ENCODE measurements around the gene VWA7. TPM values are rescaled to one million over a fixed set of nuclear protein-coding genes. Genes with fewer than 3 reads are reported as not detected.

Gene VWA7
- polyA plus RNA-seq, 2 of the 4 experiments (the other 2 are of a cell fraction) = 1.1 TPM

DNA sequence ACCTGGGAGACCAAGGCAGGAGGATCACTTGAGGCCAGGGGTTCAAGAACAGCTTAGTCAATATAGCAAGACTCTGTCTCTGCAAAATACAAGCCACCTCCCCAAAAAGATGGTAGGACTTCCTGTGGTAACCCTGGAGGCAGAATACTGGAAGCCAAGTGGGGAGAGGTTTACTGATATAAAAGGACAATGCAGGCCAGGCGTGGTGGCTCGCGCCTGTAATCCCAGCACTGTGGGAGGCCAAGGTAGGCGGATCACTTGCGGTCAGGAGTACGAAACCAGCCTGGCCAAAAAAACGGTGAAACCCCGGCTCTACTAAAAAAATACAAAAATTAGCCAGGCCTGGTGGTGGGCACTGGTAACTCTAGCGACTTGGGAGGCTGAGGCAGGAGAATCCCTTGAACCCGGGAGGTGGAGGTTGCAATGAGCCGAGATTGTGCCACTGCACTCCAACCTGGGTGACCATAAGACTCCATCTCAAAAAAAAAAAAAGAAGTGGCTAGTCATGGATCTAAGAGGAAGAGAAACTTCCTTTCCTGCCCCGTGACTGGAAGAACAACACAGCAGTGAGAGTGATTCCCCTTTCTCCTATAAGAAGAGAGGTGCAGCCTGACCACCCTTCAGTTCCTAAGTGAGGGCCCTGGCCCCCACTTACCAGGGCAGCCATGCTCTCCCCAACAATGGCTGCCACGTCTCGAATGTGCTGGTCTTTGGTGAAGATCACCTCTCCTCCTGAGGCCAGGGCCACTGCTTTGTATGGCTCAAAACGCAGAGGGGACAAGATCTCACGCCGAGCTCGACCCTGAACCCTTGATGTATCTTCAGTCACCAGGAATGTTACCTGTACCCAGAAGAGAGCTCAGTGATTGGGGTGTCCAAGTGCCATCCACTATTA lies 8.5 kb downstream of the VWA7 start (continued):
- no peak for TF ChIP-seq ZC3H11A (IDR thresholded peaks at IDR 0.05)
- TF ChIP-seq POLR2A (IDR thresholded peaks at IDR 0.05; ENCODE audit: low read length) = no peak

DNA sequence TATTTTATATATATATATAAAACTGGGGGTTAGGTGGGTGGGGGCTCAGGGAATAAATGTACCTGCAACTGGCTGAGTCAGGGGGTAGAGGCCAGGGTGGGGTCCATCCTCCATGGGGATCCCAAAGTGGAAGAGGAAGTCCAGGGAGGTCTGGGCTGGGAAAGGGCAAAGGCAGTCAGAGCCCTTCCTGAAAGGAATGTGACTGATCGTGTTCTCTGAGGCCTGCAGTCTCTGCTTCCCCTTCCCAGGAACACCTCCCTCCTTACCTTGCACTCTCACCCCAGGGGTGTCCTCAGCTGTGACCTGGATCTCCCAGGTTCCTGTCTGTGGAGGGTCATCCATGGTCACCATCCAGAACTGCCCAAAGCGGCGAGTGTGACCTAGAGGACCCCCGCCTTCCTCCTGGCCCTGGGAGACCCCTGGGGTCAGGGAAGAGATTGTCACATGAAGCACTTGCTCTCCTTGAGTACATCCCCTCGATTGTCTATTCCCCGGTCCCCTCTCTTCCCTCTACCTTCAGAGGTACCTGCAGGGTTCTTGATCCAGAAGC lies 10.0 kb downstream of the VWA7 start:
- ATAC-seq (no peak), DNase-seq (ENCODE audit: low read depth in 1 of 2, low spot score in 1 of 2) (no peak), FAIRE-seq (no peak)
- Histone ChIP-seq H3K4me2 (no peak overlapping the region), H3K4me1 (no peaks in the 10 kb centered on the region), H3K4me3 (no peak overlapping the region), H3K9me3 (no peaks in the 10 kb centered on the region), H3K27ac (no peak overlapping the region)
- TF ChIP-seq NFE2L2 (conservative IDR thresholded peaks at IDR 0.05; ENCODE audit: low read length) = no peak
- no peak for TF ChIP-seq CHD2 (IDR thresholded peaks at IDR 0.05; ENCODE audit: low read length, partially characterized antibody)
- TF ChIP-seq TFCP2L1 (CRISPR knock-in tag; IDR thresholded peaks at IDR 0.05) = no peak
- TF ChIP-seq, protein P1, sequence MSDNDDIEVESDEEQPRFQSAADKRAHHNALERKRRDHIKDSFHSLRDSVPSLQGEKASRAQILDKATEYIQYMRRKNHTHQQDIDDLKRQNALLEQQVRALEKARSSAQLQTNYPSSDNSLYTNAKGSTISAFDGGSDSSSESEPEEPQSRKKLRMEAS (IDR thresholded peaks at IDR 0.05) = no peak
- TF ChIP-seq, protein P2, sequence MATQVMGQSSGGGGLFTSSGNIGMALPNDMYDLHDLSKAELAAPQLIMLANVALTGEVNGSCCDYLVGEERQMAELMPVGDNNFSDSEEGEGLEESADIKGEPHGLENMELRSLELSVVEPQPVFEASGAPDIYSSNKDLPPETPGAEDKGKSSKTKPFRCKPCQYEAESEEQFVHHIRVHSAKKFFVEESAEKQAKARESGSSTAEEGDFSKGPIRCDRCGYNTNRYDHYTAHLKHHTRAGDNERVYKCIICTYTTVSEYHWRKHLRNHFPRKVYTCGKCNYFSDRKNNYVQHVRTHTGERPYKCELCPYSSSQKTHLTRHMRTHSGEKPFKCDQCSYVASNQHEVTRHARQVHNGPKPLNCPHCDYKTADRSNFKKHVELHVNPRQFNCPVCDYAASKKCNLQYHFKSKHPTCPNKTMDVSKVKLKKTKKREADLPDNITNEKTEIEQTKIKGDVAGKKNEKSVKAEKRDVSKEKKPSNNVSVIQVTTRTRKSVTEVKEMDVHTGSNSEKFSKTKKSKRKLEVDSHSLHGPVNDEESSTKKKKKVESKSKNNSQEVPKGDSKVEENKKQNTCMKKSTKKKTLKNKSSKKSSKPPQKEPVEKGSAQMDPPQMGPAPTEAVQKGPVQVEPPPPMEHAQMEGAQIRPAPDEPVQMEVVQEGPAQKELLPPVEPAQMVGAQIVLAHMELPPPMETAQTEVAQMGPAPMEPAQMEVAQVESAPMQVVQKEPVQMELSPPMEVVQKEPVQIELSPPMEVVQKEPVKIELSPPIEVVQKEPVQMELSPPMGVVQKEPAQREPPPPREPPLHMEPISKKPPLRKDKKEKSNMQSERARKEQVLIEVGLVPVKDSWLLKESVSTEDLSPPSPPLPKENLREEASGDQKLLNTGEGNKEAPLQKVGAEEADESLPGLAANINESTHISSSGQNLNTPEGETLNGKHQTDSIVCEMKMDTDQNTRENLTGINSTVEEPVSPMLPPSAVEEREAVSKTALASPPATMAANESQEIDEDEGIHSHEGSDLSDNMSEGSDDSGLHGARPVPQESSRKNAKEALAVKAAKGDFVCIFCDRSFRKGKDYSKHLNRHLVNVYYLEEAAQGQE (IDR thresholded peaks at IDR 0.05) = no peak
- TF ChIP-seq, protein P3, sequence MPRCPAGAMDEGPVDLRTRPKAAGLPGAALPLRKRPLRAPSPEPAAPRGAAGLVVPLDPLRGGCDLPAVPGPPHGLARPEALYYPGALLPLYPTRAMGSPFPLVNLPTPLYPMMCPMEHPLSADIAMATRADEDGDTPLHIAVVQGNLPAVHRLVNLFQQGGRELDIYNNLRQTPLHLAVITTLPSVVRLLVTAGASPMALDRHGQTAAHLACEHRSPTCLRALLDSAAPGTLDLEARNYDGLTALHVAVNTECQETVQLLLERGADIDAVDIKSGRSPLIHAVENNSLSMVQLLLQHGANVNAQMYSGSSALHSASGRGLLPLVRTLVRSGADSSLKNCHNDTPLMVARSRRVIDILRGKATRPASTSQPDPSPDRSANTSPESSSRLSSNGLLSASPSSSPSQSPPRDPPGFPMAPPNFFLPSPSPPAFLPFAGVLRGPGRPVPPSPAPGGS (IDR thresholded peaks at IDR 0.05) = no peak
- TF ChIP-seq MYC (IDR thresholded peaks at IDR 0.05; ENCODE audit: borderline replicate concordance, low read length) = no peak
- TF ChIP-seq MAFK (IDR thresholded peaks at IDR 0.05; ENCODE audit: partially characterized antibody) = no peak
- TF ChIP-seq ZFP36 (IDR thresholded peaks at IDR 0.05; ENCODE audit: borderline replicate concordance, partially characterized antibody) = no peak
- TF ChIP-seq GATA3 (IDR thresholded peaks at IDR 0.05; ENCODE audit: borderline replicate concordance) = no peak
- no peak for TF ChIP-seq KDM5A (IDR thresholded peaks at IDR 0.05)
- no peak for TF ChIP-seq HOXA7 (CRISPR knock-in tag; IDR thresholded peaks at IDR 0.05)
- TF ChIP-seq HEYL (CRISPR knock-in tag; IDR thresholded peaks at IDR 0.05) = no peak
- no peak for TF ChIP-seq SMC3 (IDR thresholded peaks at IDR 0.05)
- TF ChIP-seq EP300 (IDR thresholded peaks at IDR 0.05) = no peak
- no peak for TF ChIP-seq TP53 (CRISPR knock-in tag; IDR thresholded peaks at IDR 0.05)
- no peak for TF ChIP-seq NPAS2 (CRISPR knock-in tag; IDR thresholded peaks at IDR 0.05; ENCODE audit: borderline replicate concordance)
- 58% methylated on average over 6 of the region's 6 CpGs for WGBS (ENCODE audit: missing lambda C conversion rate)
- ChIA-PET POLR2A (no interaction called here), CTCF (interaction anchor here (0.9 to 1.7 kb wide), 4 partner anchors 9 to 29 kb away, joined by 3 to 5 read pairs (median 4); partner anchors contain the start of gene VWA7)
